ENCODE results near the gene ACP3.
"Not testable (repeated sequence)": the region's sequence is repeated elsewhere in the genome, so short reads cannot be mapped to it uniquely, and the experiment has no call there.

ACP3 gene

DNA sequence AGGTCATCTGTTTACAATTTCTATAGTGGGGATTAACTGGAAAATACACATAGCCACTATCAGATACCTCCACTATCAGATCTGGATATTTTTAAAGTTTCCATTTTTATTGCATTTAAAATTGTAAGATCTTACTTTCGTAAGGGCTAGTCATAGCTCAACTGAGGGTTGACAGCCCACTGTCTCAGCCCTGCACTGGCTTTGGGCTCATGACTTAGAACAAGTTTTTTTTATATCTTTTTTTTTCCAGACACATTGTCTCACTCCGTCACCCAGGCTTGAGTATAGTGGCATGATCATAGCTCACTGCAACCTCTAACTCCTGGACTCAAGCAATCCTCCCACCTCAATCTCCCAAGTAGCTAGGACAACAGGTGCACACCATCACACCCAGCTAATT, 51.3 kb downstream of the ACP3 start:
- no peak for DNase-seq

DNA sequence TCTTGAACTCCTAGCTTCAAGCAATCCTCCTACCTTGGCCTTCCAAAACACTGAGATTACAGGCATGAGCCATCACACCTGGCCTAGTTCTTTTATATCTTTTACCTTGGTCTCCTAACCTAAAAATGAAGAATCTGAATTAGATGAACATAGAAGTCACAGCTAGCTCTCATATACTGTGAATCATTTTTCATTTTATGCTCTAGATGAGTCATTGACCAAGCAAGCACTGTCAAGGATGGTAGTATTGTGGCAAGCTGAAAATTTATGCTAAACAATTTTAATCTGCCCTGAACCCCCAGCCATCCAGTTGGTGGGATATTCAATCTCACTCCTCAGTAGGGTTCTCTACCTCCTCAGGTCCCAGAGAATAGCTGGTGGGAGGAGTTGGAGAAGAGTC, 51.8 kb downstream of the ACP3 start:
- DNase-seq: no peak

DNA sequence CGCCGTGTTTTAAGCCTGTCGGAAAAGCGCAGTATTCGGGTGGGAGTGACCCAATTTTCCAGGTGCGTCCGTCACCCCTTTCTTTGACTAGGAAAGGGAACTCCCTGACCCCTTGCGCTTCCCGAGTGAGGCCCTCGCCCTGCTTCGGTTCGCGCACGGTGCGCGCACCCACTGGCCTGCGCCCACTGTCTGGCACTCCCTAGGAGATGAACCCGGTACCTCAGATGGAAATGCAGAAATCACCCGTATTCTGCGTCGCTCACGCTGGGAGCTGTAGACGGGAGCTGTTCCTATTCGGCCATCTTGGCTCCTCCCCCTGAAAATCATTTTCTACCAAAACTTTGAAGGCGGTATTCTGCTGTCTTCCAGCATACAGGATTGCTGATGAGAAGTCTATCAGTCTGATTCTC, 59.7 kb downstream of the ACP3 start:
- not testable (repeated sequence) for DNase-seq

DNA sequence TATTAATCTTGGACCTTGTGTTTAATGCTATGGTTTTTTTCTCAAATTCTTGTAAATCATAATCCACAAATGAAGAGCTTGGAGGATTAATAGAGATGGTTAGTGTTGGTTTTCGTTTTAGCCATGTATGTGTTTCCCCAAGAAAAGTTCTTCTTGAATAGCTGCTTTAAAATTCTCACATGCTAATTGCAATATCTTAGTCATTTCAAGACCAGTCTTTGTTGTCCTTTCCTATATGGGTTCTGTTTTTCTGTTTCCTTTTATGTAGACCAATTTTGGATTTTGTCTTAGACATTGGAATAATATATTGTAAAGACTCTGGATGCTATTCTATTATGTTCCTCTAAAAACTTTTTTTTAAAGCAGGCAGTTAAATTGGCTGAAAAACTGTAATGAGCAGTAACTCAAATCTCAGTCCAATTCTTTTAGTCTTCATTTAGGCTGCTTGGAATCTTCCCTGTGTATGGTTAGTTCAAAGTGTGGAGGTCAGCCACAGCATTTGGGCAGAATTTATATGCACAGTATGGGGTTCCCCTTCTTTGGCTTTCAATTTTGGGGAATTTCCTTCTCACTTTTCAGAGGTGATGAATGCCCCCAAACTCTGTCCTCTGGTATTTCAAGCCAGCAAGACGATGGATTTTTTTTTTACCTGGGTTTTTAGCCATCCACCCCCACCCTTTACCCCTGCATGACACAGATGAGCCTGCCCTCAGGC, 61.0 kb downstream of the ACP3 start:
- no peak for DNase-seq

DNA sequence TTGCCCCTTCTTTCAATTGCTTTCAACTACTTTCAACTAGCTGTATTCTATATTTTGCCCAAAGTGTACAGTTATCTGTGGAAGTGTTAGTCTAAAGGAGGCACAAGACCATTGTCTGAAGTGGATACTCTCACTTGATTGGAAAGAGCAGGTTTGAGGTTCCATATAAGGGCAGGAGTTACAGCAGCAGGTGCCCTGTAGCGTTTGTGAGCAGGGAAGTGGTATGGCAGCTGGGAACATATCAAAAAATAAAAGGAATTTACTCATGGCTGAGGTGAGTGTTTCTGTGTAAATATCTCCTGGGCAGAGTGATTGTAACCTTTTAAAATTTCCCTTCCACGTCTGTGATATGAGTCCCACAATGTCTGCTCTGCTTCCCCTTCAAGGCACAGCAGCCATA, 61.6 kb downstream of the ACP3 start:
- no peak for DNase-seq

DNA sequence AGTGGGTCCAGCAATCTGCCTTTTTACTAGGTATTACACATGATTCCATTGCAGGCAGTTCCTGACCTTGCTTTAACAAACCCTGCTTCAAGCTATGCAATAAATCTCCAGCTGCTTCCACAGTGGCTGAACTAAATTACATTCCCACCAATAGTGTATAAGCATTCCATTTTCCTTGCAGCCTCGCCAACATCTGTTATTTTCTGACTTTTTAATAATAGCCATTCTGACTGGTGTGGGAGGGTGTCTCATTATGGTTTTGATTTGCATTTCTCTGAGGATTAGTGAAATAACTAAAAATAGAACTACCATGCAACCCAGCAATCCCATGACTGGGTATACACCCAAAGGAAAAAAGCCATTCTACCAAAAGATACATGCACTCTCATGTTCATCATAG, 63.7 kb downstream of the ACP3 start:
- no peak for DNase-seq

DNA sequence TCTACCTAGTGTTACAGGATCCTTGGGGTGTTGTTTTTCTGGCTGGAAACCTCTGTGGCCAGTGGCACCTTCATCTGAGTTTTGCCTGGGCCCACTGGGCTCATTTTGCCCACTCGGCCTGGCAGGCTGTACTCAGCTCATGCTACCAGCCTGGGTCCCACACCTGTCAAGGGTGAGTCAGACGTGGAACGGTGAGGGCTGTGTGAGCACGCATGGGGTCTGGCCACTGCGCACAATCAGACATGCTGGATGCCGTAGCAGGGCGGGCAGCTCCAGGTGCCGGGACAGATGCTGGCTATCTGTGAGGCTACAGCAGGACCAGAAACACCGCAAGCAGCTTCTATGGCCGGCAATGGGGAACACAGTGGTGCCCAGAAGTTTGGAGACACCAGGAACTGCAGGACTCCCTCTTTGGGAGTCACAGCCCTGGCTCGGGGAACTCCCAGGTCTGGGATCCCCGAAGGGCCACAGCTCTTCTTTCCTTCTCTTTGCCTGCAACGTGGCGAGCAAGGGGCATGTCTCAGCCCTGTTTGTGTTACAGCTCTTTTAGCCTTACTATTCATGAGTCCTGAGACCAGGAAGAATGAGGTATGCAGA, 64.2 kb downstream of the ACP3 start:
- no peak for DNase-seq

DNA sequence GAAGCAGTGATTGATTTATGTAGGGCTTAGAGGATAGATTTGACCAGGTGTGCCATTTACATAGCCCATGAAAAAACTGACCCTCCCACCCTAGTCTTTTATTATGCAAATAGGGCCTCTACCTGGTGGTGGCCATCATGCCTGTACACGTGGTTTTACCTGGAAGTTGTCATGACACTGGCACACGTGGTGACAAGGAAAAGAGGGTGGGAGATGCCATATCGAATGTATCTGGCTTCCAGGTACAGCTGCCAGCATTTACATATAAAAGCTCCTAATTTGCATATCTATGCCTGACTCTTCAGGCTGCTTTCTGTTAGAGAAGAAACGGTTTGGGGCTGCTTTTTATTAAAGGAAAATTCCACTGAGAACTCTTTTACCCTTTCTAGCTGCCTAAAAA, 65.1 kb downstream of the ACP3 start:
- DNase-seq: no peak

DNA sequence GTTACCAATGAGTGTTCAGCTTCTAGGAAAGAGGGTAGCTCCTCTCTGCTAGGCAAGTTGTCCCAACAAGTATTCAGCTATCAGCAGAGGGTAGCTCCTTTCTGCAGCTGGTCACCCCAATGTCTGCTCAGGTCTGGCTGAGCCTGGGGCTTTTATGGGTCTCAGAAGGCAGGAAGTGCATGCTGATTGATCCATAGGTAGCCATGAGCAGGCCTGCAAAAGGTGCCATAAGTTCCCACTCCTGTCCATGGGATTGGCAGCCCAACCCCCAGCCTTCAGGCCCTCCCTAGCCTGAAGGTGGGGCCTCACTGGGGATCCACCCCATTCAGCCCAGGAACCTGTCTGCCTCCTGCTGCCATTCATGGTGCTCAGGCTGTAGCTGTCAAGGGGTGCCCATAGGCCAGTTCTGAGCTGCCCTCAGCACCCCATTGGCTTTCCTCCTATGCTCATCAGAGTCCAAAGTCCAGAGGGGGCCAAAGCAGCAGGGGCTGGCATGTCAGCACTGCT, 65.5 kb downstream of the ACP3 start:
- no peak for DNase-seq

DNA sequence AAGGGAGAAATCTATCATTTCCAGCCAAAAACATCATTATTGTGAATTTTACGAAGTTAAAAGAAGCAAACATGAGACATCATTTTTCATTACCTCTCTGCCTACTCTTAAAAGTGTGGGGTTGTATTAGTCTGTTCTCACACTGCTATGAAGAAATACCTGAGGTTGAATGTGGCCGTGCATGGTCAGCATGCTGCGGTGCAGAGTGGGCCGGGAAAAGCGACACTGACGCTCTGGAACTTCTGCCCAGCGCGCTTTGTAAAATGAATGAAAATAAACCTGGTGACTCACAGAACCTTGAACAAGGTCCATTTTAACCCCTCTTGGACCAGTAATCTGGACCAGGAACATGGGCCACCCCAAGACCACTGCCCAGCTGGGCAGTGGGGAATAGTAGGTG, 69.1 kb downstream of the ACP3 start:
- DNase-seq: no peak

DNA sequence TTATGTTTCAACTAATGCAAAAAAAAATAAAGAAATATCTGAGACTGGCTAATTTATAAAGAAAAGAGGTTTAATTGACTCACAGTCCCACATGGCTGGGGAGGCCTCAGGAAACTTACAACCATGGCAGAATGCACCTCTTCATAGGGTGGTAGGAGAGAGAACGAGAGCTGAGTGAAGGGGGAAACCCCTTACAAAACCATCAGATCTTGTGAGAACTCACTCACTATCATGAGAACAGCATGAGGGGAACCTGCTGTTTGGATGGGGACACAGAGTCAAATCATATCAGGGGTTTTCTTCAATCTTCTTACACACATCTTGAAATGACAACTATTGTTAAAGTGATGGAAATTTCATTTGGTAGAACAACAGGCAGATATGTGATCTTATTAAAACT, 75.5 kb downstream of the ACP3 start:
- DNase-seq: not testable (repeated sequence)

DNA sequence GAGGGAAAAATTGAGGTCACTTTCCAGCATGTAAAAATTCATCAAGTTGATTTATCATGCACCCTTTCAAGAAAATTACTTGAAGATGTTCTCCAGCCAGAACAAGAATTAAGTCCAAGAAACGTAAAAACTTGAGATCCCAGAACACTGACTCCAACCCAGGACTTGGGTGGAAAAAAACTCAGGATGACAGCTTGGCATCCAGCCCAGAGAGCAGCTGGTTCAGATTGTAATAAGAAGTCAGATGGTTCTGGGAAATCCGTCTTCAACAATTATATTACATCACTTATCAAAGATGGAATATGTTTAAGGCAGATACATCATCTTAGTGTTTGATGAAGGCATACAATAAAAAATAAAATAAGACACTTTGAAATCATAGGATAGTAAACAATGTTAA, 77.1 kb downstream of the ACP3 start:
- no peak for DNase-seq

DNA sequence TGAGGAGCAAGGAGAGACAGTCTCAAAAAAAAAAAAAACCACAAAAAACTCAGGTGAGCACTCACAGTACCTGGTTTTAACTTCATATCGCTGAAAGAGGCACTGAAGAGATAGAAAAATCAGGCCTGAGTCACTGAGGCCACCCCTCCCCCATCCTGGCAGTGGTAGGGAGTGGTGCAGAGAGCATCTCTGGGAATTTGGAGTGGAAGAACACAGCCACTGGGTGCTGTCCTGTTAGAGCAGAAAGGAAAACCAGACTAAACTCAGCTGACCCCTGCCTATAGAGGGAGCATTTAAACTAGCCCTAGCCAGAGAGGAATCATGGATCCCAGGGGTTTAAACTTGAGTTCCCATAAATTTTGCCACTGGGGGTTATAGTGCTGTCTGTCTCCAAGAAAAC, 77.9 kb downstream of the ACP3 start:
- no peak for DNase-seq

DNA sequence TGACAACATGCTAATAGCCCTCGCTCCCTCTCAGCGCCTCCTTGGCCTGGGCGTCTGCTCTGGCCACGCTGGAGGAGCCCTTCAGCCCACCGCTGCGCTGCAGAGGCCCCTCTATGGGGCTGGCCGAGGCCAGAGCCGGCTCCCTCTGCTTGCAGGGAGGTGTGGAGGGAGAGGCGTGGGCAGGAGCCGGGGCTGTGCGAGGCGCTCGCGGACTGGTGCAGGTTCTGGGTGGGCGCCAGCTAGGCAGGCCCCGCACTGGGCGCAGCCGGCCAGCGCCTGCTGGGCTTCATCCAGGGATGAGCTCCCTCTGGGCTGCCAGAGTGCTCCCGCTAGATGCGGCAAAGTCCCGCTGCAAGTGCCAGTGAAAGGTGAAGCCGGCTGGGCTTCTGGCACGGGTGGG, 79.0 kb downstream of the ACP3 start:
- DNase-seq: no peak

DNA sequence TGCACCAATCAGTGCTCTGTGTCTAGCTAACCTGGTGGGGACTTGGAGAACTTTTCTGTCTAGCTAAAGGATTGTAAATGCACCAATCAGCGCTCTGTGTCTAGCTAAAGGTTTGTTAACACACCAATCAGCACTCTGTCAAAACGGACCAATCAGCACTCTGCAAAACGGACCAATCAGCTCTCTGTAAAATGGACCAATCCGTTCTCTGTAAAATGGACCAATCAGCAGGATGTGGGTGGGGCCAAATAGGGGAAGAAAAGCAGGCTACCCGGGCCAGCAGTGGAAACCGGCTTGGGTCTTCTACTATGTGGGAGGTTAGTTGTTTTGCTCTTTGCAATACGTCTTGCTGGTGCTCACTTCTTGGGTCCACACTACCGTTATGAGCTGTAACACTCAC, 79.6 kb downstream of the ACP3 start:
- DNase-seq: not testable (repeated sequence)

DNA sequence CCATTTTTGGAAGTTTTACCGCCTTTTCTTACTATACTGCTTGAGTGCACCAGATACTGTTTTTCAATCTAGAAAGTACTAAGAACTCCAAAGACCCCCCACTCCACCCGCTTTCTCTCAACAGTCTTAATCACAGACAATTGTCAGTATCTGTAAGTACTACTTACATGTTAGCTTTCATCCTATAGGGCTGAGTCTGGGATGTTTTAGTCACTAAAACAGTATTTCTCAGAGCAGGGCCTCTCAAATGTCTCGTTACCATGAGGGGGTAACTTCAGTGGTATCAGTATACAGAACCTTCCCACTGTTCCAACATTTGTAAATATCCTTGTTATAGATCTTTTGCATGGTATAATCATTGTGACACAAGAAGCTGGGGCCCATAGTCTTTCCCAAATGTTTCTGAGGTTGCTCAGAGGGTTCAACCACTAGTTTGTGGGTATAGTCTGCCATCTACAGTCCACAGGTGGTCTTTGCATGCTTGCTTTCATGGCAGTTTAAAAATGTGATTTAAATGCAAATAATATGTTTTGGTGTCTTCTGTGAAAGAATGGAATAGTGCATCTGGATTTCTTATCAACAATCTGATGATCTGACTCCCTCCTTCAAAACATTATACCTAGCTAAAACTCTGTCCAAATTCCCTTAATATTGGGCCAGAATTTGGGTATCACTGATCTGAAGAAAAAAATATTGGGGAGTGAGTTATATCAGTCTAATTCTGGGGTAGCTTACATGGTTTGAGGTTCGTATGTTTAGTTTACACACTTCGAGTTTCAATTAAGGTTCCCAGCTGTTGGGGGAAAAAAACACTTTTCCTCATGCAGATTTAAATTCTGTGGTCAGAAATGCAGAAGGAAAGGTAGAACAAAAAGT, 82.1 kb downstream of the ACP3 start:
- peak; percentile 59 for DNase-seq

DNA sequence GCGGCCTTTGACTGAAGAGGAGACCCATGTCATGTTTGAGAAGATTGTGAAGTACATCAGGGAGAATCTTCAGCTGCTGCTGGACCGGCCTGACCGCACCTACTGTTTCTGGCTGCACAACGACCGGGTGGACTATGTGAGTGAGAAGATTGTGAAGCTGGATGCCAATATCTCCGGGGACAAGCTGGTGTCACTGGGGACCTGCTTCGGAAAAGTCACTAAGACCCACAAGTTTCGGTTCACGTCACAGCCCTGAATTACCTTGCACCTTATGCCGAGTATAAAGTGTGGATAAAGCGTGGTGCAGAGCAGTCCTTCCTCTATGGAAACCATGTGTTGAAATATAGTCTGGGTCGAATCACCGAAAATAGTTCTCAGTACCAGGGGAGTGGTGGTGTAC, 84.0 kb downstream of the ACP3 start:
- DNase-seq: no peak

DNA sequence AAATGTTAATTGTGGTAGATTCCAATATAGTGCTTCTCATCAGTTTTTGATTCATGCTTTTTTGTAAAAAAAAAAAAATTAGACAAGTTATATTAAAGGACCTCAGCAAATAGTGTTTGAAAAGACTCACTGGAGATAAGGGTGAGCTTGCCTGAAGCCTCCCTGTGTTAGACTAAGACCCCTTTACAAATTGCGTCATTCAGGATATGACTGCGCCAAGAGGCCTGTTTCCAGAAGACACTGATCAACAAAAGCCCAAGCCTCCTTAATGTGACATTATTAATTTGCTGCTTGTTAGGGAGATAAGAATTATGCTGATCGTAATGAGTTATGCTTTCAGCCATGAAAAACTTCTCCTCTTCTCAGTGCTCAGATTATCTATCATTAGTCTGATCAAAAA, 87.1 kb downstream of the ACP3 start:
- no peak for DNase-seq

DNA sequence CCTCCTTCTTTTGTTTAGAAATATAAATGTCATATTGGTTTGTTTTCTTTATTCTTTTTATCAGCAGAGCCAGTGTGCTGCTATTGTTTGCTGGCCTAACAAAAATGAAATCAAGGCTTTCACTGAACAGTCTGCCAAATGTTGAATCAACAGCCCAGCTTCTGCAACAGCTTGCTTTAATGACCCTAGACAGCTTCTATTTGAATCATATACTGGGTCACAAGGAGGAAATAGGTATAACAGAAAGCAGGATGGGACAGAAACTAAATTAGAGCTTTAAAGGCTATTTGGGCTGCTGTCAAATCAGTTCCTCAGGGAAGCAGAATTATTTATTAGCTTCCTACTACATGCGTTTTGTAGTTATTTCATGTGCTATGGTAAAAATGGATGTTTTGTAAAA, 88.0 kb downstream of the ACP3 start:
- no peak for DNase-seq

DNA sequence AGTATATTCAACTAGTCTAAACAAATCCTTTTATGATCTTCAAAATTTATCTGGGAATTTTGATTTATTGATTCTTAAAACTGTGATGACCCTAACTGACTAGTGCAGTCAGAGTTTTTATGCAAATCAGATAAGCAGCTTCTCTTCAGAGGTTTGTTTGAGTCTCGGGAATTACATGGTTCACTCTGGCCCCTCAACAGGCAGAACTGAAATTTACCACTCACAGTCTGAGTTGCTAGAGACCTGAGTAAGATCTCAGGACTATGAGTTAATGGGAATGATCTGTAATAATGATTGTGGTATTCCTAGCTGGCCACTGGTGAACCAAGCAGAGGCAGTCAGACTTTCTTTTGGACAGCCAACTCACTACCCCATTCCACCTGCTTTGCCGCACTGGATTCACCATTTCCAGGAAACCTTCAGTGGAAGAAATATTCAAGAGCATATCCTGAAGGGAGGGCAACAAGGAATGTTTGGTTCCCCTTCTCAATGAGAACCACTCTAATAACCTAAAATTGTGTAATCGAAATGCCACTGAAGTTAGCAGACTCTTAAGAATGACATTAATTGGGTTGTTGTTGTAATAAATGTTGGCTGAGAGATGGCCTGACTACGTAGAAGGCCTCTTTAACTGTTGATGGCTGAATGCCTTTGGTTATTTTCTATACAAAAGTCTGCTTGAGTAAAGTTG, 88.5 kb downstream of the ACP3 start:
- DNase-seq: no peak

DNA sequence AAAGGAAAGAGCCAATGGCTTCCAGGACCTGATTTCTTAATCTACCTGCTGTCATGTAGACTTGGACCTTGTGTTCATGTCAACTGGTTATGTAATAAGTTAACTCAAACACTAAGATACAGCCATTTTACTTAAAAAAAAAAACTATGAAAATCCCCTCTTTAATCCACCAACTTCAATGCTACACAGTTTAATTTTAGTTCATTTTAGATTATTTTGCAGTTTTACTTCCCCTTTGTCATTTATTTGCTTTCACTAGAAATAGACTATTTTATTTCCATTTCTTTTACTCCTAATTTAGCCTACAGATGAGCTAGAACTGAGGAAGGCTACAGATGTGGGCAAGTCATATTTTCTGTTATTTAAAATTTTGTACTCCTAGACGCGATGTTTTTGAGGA, 89.4 kb downstream of the ACP3 start:
- no peak for DNase-seq

DNA sequence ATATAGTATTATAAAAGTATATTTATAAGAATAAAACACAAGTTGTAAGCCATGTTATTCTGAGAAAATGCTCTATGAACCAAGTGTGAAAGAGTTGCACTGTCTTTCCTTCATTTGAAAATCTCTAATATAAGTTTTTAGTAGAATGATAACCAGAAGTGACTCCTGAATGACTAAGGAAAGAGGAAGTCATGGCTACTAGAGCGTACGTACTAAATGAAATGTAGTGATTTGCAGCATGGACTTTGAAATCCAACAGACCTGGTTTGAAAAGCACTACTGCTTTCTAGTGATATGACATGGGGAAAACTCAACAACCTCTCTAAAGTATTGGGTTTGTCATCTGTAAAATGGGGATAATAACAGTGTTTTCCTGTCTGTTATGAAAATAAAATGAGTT, 89.8 kb downstream of the ACP3 start:
- DNase-seq: no peak

All from NCI-H1694 (cell line).